ENCODE measurements around the gene TMEM94.

The TMEM94 gene

GRCh38 chr17:75530837-75531720, 74.6 kb downstream of the TMEM94 start:
- DNase-seq = no peak

- no peak for DNase-seq
Observed at GRCh38 chr17:75531721-75532072, 75.3 kb downstream of the TMEM94 start.

GRCh38 chr17:75535119-75535537, 78.7 kb downstream of the TMEM94 start:
- no peak for DNase-seq

- DNase-seq = no peak
Observed at GRCh38 chr17:75535871-75536270, 79.4 kb downstream of the TMEM94 start.

GRCh38 chr17:75536366-75536765, 79.9 kb downstream of the TMEM94 start:
- no peak for DNase-seq

- no peak for DNase-seq
Observed at GRCh38 chr17:75539967-75540729, 83.7 kb downstream of the TMEM94 start.

GRCh38 chr17:75540923-75541503, 84.6 kb downstream of the TMEM94 start:
- no peak for DNase-seq

GRCh38 chr17:75542229-75542628, 85.8 kb downstream of the TMEM94 start:
- DNase-seq = no peak

- no peak for DNase-seq
Observed at GRCh38 chr17:75542728-75543336, 86.4 kb downstream of the TMEM94 start.

- no peak for DNase-seq
Observed at GRCh38 chr17:75544250-75544649, 87.8 kb downstream of the TMEM94 start.

GRCh38 chr17:75546181-75546580, 89.7 kb downstream of the TMEM94 start:
- no peak for DNase-seq

- DNase-seq = no peak
Observed at GRCh38 chr17:75547091-75547490, 90.7 kb downstream of the TMEM94 start.

- no peak for DNase-seq
Observed at GRCh38 chr17:75548813-75549212, 92.4 kb downstream of the TMEM94 start.

Data from fibroblast of skin of back (primary cell).